ENCODE data around the gene PNPLA5.

GRCh38 chr22:43849731-43850130 is 42.1 kb downstream of the PNPLA5 start:
- no peak for TF ChIP-seq FOXM1 (IDR thresholded peaks at IDR 0.05; ENCODE audit: borderline replicate concordance)
- TF ChIP-seq L3MBTL2 (conservative IDR thresholded peaks at IDR 0.05): no peak
- no peak for TF ChIP-seq SUZ12 (IDR thresholded peaks at IDR 0.05)
- TF ChIP-seq FOXK2 (IDR thresholded peaks at IDR 0.05): no peak
- no peak for TF ChIP-seq BHLHE40 (IDR thresholded peaks at IDR 0.05; ENCODE audit: borderline replicate concordance)
- TF ChIP-seq NFRKB (IDR thresholded peaks at IDR 0.05): no peak
- TF ChIP-seq SP1 (IDR thresholded peaks at IDR 0.05): no peak
- TF ChIP-seq TARDBP (IDR thresholded peaks at IDR 0.05): no peak
- TF ChIP-seq LEF1 (IDR thresholded peaks at IDR 0.05; ENCODE audit: borderline replicate concordance): no peak
- TF ChIP-seq ARNT (IDR thresholded peaks at IDR 0.05): no peak
- no peak for TF ChIP-seq PKNOX1 (IDR thresholded peaks at IDR 0.05)
